Measurements from ENCODE around the gene RAB4A. TPM values are rescaled to one million over a fixed set of nuclear protein-coding genes. Genes with fewer than 3 reads are reported as not detected.

RAB4A gene
- total RNA-seq, 1 donor from 2014 or later: 63.0 TPM

DNA sequence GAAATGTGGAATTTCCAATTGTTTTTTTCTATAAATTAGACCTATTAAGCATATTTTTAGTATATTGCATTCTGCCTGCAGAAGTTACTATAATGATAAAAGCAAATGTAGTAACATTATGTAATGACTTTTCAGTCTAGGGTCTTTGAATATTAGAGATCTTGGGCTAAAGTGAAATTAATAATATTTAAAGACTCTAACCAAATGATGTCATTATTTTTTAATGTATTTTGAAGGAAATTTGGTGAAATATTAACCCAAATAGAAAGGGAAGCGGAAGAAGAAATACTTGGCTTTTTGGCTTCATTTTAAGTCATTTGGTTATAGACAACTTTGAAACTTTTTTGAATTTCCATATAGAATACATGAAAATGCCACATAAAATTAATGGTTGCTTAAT, 26.8 kb downstream of the RAB4A start:
- H3K27ac Mint-ChIP-seq (ENCODE audit: unreplicated experiment): no peak overlapping the region
- TF ChIP-seq CTCF (IDR thresholded peaks at IDR 0.05; ENCODE audit: partially characterized antibody, unreplicated experiment): no peak
- no peaks in the 10 kb centered on the region for H3K9me3 Mint-ChIP-seq (ENCODE audit: unreplicated experiment)

DNA sequence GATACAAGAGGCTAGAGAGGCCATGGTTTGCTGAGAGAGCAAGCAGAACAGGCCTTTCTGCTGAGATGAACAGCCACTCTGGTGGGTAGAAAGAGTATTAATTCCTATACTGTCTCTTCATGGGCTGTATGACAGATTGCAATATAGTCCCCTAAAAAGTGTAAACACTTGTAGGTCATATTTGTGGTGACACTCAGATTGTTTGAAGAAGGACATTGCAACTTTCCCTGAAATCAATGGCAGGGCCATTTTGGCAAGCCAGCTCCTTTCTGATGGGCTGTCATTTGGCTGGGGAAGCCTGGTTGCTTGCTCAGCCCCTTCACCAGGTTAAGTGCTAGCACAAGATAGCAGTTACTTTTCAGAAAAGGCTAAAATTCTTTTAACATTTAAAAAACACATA, 27.5 kb downstream of the RAB4A start:
- Mint-ChIP-seq H3K36me3 (ENCODE audit: unreplicated experiment) (peaks cover 3% of the 10 kb centered on the region), H3K27me3 (ENCODE audit: unreplicated experiment) (peaks cover 5% of the 10 kb centered on the region), H3K4me1 (ENCODE audit: low read depth, unreplicated experiment) (peaks cover 9% of the 10 kb centered on the region), H3K9me3 (ENCODE audit: unreplicated experiment) (no peaks in the 10 kb centered on the region), H3K27ac (ENCODE audit: unreplicated experiment) (no peak overlapping the region), H3K4me3 (ENCODE audit: unreplicated experiment) (no peak overlapping the region)
- TF ChIP-seq CTCF (IDR thresholded peaks at IDR 0.05; ENCODE audit: partially characterized antibody, unreplicated experiment): no peak
- no peak for DNase-seq

More for the DNA sequence above, 26.8 kb downstream of the RAB4A start:
- no peak for DNase-seq
- Mint-ChIP-seq H3K27me3 (ENCODE audit: unreplicated experiment) (peaks cover 6% of the 10 kb centered on the region), H3K4me1 (ENCODE audit: low read depth, unreplicated experiment) (peaks cover 9% of the 10 kb centered on the region), H3K4me3 (ENCODE audit: unreplicated experiment) (no peak overlapping the region), H3K36me3 (ENCODE audit: unreplicated experiment) (peaks cover 3% of the 10 kb centered on the region)

GRCh38 chr1:229298887-229299503, 28.1 kb downstream of the RAB4A start:
- Mint-ChIP-seq H3K27ac (ENCODE audit: unreplicated experiment) (no peak overlapping the region), H3K27me3 (ENCODE audit: unreplicated experiment) (peaks cover 3% of the 10 kb centered on the region), H3K36me3 (ENCODE audit: unreplicated experiment) (peaks cover 3% of the 10 kb centered on the region), H3K9me3 (ENCODE audit: unreplicated experiment) (no peaks in the 10 kb centered on the region), H3K4me1 (ENCODE audit: low read depth, unreplicated experiment) (peaks cover 4% of the 10 kb centered on the region), H3K4me3 (ENCODE audit: unreplicated experiment) (no peak overlapping the region)
- no peak for DNase-seq
- TF ChIP-seq CTCF (IDR thresholded peaks at IDR 0.05; ENCODE audit: partially characterized antibody, unreplicated experiment): no peak

DNA sequence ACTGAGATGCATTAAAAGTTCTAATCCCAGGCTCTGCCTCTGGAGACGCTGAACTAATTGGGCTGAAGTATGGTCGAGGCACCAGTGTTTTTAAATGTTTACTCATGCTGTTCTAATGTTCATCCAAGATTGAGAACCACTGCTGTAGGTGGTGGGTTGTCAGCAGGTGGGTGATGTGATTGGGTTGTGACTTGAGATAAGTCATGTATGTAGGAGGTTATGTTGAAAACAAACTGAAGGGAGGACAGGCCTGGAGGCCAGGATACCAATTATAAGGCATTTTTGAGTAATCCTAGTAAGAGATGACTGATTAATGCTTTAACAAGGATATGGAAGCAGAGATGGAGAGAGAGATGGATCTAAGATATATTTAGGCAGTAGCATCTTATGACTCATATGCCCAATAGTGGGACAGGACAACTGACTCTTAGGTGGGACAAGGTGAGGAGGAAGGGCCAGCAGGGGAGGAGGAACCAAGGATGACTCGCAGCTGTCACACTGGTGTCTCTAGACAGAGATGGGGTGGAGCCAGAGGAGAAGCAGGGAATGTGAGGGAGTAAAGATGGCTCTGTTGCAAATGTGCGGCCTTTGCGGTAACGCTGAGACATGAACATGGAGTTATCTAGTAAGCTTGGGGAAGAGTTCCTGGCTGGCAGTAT, 29.3 kb downstream of the RAB4A start:
- Mint-ChIP-seq H3K27me3 (ENCODE audit: unreplicated experiment) (peaks cover 3% of the 10 kb centered on the region), H3K27ac (ENCODE audit: unreplicated experiment) (no peak overlapping the region), H3K4me3 (ENCODE audit: unreplicated experiment) (no peak overlapping the region), H3K4me1 (ENCODE audit: low read depth, unreplicated experiment) (peaks cover 3% of the 10 kb centered on the region), H3K9me3 (ENCODE audit: unreplicated experiment) (no peaks in the 10 kb centered on the region), H3K36me3 (ENCODE audit: unreplicated experiment) (peaks cover 3% of the 10 kb centered on the region)
- DNase-seq: no peak
- no peak for TF ChIP-seq CTCF (IDR thresholded peaks at IDR 0.05; ENCODE audit: partially characterized antibody, unreplicated experiment)

DNA sequence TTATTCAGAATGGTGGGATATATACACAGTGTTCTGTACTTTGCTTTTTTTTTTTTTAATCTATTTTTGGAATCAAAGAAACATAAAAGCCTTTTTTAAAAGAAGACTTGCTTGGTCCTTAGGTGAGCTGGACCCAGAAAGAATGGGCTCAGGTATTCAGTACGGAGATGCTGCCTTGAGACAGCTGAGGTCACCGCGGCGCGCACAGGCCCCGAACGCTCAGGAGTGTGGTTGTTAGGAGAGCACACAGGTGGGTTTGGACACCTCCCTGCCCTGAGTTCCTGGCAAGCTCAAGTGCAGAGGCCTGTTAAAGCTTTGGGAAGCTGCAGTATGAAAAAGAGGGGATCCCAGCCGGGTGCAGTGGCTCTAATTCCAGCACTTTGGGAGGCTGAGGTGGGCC, 31.8 kb downstream of the RAB4A start:
- H3K4me3 Mint-ChIP-seq (ENCODE audit: unreplicated experiment): no peak overlapping the region
- no peaks in the 10 kb centered on the region for H3K9me3 Mint-ChIP-seq (ENCODE audit: unreplicated experiment)
- peaks cover 3% of the 10 kb centered on the region for H3K27me3 Mint-ChIP-seq (ENCODE audit: unreplicated experiment)
- no peak overlapping the region for H3K27ac Mint-ChIP-seq (ENCODE audit: unreplicated experiment)
- no peak for DNase-seq
- peaks cover 3% of the 10 kb centered on the region for H3K36me3 Mint-ChIP-seq (ENCODE audit: unreplicated experiment)
- no peak for TF ChIP-seq CTCF (IDR thresholded peaks at IDR 0.05; ENCODE audit: partially characterized antibody, unreplicated experiment)
- peaks cover 3% of the 10 kb centered on the region for H3K4me1 Mint-ChIP-seq (ENCODE audit: low read depth, unreplicated experiment)

Measured in glutamatergic neuron (in vitro differentiated cells).